MM.1S (cell line): ENCODE measurements around the gene DCP2.
A peak's percentile ranks its signal among the peaks of the same experiment; 100 is the strongest.

Source experiments
- DNase-seq: peaks from one replicate; pipeline ENCODE4 v3.0.0-alpha.2; 2015
- H2AFZ ChIP-seq: fragments of 300-600 bp; sonication (generic); 2 replicates; pipeline ENCODE4 v1.6.0; 2016; ENCODE audit warnings: antibody characterized with exemption, low read length
- H3F3A ChIP-seq: fragments of 300-600 bp; sonication (generic); 2 replicates; pipeline ENCODE4 v1.6.1; 2016; ENCODE audit warnings: mild to moderate bottlenecking, antibody characterized with exemption, low read length, moderate library complexity, mixed read lengths; ENCODE audit not compliant: insufficient read depth
- H3K27ac ChIP-seq: fragments of 300-600 bp; sonication (generic); 2 replicates; pipeline ENCODE4 v1.5.1; 2016; ENCODE audit warnings: mild to moderate bottlenecking, low read length
- H3K27me3 ChIP-seq: fragments of 300-600 bp; sonication (generic); replicated peaks from 2 replicates; pipeline ENCODE4 v1.6.0; 2016; ENCODE audit warnings: low read length; ENCODE audit not compliant: insufficient read depth
- H3K36me3 ChIP-seq: fragments of 300-600 bp; sonication (generic); replicated peaks from 2 replicates; pipeline ENCODE4 v1.6.1; 2016; ENCODE audit warnings: mild to moderate bottlenecking, low read length, mixed read lengths; ENCODE audit not compliant: insufficient read depth
- H3K4me1 ChIP-seq: fragments of 300-600 bp; sonication (generic); 2 replicates; pipeline ENCODE4 v1.6.1; 2016; ENCODE audit warnings: low read length, mixed read lengths
- H3K4me2 ChIP-seq: fragments of 300-600 bp; sonication (generic); 2 replicates; pipeline ENCODE4 v1.6.0; 2016; ENCODE audit warnings: low read depth, low read length
- H3K4me3 ChIP-seq: fragments of 300-600 bp; sonication (generic); 2 replicates; pipeline ENCODE4 v1.5.1; 2016; ENCODE audit warnings: low read length, mixed read lengths
- H3K79me2 ChIP-seq: fragments of 300-600 bp; sonication (generic); 2 replicates; pipeline ENCODE4 v1.6.1; 2016; ENCODE audit warnings: mixed run types, low read length, mixed read lengths
- H3K9ac ChIP-seq: fragments of 300-600 bp; sonication (generic); 2 replicates; pipeline ENCODE4 v1.6.1; 2016; ENCODE audit warnings: low read length, mixed read lengths
- H3K9me2 ChIP-seq: fragments of 300-600 bp; sonication (generic); replicated peaks from 2 replicates; pipeline ENCODE4 v1.6.1; 2016; ENCODE audit warnings: mild to moderate bottlenecking, low read length, mixed read lengths; ENCODE audit not compliant: insufficient read depth
- H3K9me3 ChIP-seq: fragments of 300-600 bp; sonication (generic); replicated peaks from 2 replicates; pipeline ENCODE4 v1.6.1; 2016; ENCODE audit warnings: mild to moderate bottlenecking, low read length, mixed read lengths; ENCODE audit not compliant: insufficient read depth
- H4K20me1 ChIP-seq: fragments of 300-600 bp; sonication (generic); 2 replicates; pipeline ENCODE4 v1.6.1; 2016; ENCODE audit warnings: mild to moderate bottlenecking, low read length, moderate library complexity, mixed read lengths; ENCODE audit not compliant: insufficient read depth
- EZH2 ChIP-seq: fragments of 300-600 bp; sonication (generic); optimal IDR thresholded peaks from 2 replicates; pipeline ENCODE3; 2017; ENCODE audit warnings: low read depth, mild to moderate bottlenecking, antibody characterized with exemption, low read length, mixed read lengths
- EZH2phosphoT487 ChIP-seq: fragments of 300-600 bp; sonication (generic); IDR thresholded peaks from 2 replicates; pipeline ENCODE4 v1.6.1; 2018; ENCODE audit warnings: antibody characterized with exemption, low read length
- TF ChIP-seq, protein P1 (sequence below): fragments of 300-600 bp; sonication (generic); IDR thresholded peaks from 2 replicates; pipeline ENCODE4 v1.5.1; 2016; ENCODE audit warnings: antibody characterized with exemption, low read length, mixed read lengths

Gene DCP2

DNA sequence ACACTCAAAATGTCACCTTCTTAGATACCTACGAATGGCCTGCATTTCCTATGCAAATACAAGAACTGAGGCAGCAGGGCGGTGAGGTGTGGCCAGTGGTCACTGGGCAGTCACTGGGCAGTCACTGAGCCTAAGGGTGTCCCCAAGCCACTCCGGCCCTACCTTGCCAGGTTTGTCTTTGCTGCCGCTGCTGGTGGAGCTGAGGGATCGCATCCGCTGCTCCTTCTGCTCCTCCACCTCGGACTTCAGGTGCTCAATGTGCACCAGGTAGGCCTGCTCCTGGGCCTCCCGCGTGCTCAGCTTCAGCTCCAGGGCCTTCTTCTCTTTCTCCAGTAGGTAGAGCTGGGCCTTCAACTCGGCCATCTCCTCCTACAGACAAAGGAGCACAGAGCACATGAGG is 72.3 kb downstream of the DCP2 start:
- Histone ChIP-seq H3K9me3 (no peaks in the 10 kb centered on the region), H3K4me2 (peak overlapping the region; percentile 68), H3K4me1 (peaks cover 73% of the 10 kb centered on the region), H3K9me2 (no peaks in the 10 kb centered on the region), H3K36me3 (peaks cover 9% of the 10 kb centered on the region; the same call in 1 of the 2 replicates), H4K20me1 (no peaks in the 10 kb centered on the region), H3K9ac (0 out of 2 replicates have a peak overlapping the region, but pooled peaks have one; percentile 32), H3F3A (peaks cover 38% of the 10 kb centered on the region), H2AFZ (no peak overlapping the region), H3K27ac (peak overlapping the region; percentile 90), H3K27me3 (no peaks in the 10 kb centered on the region), H3K4me3 (no peak overlapping the region), H3K79me2 (peaks cover 37% of the 10 kb centered on the region)
- no peak for DNase-seq
- TF ChIP-seq EZH2phosphoT487: no peak
- TF ChIP-seq EZH2: no peak
- TF ChIP-seq, protein P1, sequence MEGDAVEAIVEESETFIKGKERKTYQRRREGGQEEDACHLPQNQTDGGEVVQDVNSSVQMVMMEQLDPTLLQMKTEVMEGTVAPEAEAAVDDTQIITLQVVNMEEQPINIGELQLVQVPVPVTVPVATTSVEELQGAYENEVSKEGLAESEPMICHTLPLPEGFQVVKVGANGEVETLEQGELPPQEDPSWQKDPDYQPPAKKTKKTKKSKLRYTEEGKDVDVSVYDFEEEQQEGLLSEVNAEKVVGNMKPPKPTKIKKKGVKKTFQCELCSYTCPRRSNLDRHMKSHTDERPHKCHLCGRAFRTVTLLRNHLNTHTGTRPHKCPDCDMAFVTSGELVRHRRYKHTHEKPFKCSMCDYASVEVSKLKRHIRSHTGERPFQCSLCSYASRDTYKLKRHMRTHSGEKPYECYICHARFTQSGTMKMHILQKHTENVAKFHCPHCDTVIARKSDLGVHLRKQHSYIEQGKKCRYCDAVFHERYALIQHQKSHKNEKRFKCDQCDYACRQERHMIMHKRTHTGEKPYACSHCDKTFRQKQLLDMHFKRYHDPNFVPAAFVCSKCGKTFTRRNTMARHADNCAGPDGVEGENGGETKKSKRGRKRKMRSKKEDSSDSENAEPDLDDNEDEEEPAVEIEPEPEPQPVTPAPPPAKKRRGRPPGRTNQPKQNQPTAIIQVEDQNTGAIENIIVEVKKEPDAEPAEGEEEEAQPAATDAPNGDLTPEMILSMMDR: no peak

DNA sequence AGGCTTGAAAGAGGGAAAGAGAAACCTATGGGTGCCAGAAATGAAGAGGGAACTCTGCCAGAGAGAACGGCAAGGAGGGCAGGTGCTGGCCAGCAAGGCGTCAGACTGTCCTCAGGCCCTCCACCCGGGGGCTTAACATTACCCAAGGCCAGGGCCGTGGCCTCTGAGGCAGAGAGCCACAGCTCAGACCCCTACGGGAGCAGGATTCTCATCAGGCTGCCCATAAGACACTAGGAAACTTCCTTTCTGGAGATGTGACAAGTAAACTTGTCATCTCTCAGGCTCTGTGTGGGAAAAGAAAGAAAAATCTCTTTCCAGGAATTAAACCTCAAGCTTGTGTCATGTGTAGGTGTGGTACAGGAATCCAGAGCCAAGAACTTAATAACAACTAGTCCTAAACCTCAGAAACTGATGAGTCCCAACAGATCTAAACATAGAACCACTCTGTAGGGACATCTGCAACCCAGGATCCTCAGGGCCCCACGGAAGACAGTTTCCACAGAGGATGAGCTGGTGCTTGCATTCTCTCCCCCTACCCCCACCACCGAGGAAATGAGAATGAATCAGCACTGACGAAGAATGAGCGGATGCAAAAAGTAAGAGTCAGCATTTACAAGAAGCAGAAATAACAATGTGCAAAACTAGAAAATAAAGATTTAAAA is 74.3 kb downstream of the DCP2 start:
- Histone ChIP-seq H3K79me2 (peaks cover 33% of the 10 kb centered on the region), H3K36me3 (peaks cover 10% of the 10 kb centered on the region; the same call in 1 of the 2 replicates), H3K27me3 (no peaks in the 10 kb centered on the region), H3K4me1 (peaks cover 74% of the 10 kb centered on the region), H3K4me3 (no peak overlapping the region), H2AFZ (no peak overlapping the region), H3K9ac (peak overlapping the region; percentile 32; the same call in 1 of the 2 replicates), H3F3A (peaks cover 38% of the 10 kb centered on the region), H3K9me2 (no peaks in the 10 kb centered on the region), H3K9me3 (no peaks in the 10 kb centered on the region), H3K27ac (peak overlapping the region; percentile 90; the same call in 1 of the 2 replicates), H3K4me2 (peak overlapping the region; percentile 19; the same call in 1 of the 2 replicates), H4K20me1 (no peaks in the 10 kb centered on the region)
- TF ChIP-seq EZH2 (no peak), EZH2phosphoT487 (no peak)
- TF ChIP-seq, protein P1: no peak
- peak; percentile 72 for DNase-seq

DNA sequence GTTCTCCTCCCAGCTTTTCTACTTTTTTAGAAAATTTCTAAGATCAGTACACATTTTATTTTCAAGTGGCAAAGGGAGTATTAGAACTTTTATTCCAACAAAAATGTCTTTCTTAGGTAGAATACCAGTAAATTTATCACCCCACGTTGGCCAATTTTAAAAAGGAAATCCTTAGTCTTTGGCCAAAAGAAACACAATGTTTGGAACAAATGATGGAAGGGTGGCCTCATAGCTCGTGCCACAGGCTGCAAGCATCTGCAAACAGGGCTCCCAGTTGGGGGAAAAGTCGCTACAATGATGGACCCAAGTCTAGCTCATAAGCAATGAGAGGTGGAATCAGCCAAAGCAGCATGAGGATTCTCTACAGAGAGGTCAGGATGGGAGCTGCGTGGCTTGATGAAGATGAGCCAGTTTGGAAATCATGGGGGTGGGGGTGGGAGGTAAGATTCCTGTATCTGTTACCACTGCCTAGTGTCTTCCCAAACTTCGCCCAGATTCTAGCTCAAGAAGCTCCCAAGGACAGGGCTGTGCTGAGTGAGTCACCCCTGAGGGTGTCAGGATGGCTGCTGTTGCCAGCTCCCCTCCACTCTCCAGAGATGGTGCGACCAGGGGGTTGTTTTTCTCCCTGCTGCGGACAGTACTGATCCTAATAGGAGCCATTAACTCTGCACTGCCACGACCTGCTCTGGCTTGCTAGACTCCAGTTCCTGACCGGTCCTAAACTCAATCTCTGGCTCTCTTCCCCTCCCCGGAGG is 75.6 kb downstream of the DCP2 start:
- H3K9me2 ChIP-seq: no peaks in the 10 kb centered on the region
- H3K4me3 ChIP-seq: no peak overlapping the region
- H3F3A ChIP-seq: peaks cover 36% of the 10 kb centered on the region
- H3K9ac ChIP-seq: no peak overlapping the region
- H3K4me2 ChIP-seq: no peak overlapping the region
- no peak overlapping the region for H2AFZ ChIP-seq
- H3K9me3 ChIP-seq: no peaks in the 10 kb centered on the region
- peak overlapping the region; percentile 90; the same call in 1 of the 2 replicates for H3K27ac ChIP-seq
- no peak for DNase-seq
- H3K4me1 ChIP-seq: peaks cover 67% of the 10 kb centered on the region
- TF ChIP-seq, protein P1: no peak
- TF ChIP-seq EZH2 (no peak), EZH2phosphoT487 (no peak)
- H4K20me1 ChIP-seq: no peaks in the 10 kb centered on the region
- H3K79me2 ChIP-seq: peaks cover 26% of the 10 kb centered on the region
- no peaks in the 10 kb centered on the region for H3K27me3 ChIP-seq
- H3K36me3 ChIP-seq: peaks cover 10% of the 10 kb centered on the region; the same call in 1 of the 2 replicates
